ENCODE measurements around the gene PABPN1L. TPM values are rescaled to one million over a fixed set of nuclear protein-coding genes. Genes with fewer than 3 reads are reported as not detected.

PABPN1L gene
- total and polyA plus RNA-seq, 12 donors, result 0.22 to 3.3 (median 0.62) TPM; not detected in 4

DNA sequence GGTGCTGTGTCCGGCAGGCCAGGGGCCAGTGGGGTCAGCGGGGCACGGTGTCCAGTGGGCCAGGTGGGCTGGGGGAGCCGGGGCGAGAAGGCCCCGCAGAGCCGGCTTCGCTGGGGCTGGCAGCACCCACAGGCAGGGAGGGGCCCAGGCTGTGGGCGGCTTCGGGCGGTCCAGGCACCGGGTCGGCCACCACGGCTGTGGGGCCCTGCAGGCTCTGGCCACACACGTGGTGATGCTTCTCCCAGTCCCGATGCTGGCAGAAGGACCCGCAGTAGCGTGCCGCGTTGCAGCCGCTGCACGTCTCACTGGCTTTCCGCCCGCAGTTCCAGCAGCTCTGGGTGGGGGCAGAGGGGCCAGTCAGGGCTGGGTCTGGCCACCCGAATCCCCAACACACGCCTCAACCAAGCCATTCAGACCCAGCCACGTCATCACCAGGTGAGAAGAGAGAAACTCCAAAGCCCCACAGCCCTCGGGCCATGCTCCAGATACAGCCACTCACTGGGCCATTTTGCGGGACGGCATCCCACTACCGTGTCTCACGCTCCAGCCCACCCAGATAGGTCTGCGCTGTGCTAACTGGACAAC, 10.6 kb upstream of the PABPN1L start:
- no peak overlapping the region for H3K4me3 ChIP-seq
- DNase-seq, result no peak
- no peaks in the 10 kb centered on the region for H3K4me1 ChIP-seq (replicated peaks in 1 of 2)
- no peaks in the 10 kb centered on the region for H3K9me3 ChIP-seq (replicated peaks in 1 of 3)
- TF ChIP-seq, protein P1, sequence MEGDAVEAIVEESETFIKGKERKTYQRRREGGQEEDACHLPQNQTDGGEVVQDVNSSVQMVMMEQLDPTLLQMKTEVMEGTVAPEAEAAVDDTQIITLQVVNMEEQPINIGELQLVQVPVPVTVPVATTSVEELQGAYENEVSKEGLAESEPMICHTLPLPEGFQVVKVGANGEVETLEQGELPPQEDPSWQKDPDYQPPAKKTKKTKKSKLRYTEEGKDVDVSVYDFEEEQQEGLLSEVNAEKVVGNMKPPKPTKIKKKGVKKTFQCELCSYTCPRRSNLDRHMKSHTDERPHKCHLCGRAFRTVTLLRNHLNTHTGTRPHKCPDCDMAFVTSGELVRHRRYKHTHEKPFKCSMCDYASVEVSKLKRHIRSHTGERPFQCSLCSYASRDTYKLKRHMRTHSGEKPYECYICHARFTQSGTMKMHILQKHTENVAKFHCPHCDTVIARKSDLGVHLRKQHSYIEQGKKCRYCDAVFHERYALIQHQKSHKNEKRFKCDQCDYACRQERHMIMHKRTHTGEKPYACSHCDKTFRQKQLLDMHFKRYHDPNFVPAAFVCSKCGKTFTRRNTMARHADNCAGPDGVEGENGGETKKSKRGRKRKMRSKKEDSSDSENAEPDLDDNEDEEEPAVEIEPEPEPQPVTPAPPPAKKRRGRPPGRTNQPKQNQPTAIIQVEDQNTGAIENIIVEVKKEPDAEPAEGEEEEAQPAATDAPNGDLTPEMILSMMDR (IDR thresholded peaks at IDR 0.05), result no peak
- no peak for TF ChIP-seq POLR2A (IDR thresholded peaks at IDR 0.05)
- H3K27ac ChIP-seq, result no peak overlapping the region
- H3K36me3 ChIP-seq (replicated peaks in 1 of 2), result no peaks in the 10 kb centered on the region
- no peaks in the 10 kb centered on the region for H3K27me3 ChIP-seq
- intact Hi-C loops (cut with DNase I), result no loop called here
- WGBS, 4 donors, result 87 to 90% (median 89%) methylated on average over 3 to 33 of the region's 33 CpGs

DNA sequence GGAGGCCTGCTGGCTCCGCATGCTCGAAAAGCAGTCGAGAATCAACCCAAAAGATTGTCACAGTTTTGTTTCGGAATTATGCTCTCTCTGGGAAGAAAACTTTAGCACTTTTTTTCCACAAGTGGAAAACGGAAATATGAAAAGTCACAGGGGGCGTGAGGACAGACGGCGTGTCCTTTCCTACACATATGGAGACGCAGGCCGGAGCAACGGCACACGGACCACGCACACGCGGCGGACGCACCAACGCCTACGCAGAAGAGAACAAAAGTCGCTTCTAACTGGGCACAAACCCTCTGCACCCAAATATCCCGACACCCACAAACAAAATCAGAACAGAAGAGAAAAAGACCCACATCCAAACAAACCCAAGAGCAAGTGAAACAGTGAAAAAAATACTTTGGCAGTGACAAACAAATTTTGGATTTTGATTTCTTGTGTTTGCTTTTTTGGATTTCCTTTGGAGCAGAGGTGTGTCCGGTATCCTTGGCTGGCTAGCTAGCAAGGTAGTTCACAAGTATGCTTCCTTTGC, 9.3 kb upstream of the PABPN1L start:
- no peak for TF ChIP-seq POLR2A (IDR thresholded peaks at IDR 0.05)
- TF ChIP-seq, protein P1 (IDR thresholded peaks at IDR 0.05), result no peak

DNA sequence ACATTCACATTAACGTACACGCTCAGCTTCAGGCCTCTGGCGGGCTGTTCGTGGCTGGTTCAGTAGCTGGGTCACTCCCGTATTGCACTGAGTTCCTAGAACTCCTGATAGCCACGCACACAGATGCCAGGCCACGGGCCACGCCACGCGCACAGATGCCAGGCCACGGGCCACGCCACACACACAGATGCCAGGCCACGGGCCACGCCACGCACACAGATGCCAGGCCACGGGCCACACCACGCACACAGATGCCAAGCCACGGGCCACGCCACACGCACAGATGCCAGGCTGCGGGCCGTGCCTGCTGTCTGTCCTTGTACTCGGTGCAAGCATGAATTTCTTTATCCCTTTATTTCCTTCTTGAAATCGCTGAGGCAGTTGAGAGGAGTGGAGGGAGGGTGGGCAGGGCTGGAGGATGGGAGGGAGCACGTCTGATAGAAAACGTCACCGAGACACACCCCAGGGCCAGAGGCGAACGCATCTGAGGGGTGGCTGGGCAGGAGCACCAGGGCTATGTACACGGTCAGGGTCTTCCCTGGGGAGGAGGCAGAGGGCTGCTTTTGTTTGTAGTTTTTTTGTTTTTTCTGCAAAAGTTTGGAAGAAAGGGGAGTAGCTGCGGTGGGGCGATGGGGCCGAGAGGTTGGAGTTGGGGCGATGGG, 8.6 kb upstream of the PABPN1L start:
- Histone ChIP-seq H3K9me3 (replicated peaks in 1 of 3) (no peaks in the 10 kb centered on the region), H3K4me3 (no peak overlapping the region), H3K36me3 (replicated peaks in 1 of 2) (no peaks in the 10 kb centered on the region), H3K27ac (no peak overlapping the region), H3K4me1 (replicated peaks in 1 of 2) (no peaks in the 10 kb centered on the region), H3K27me3 (no peaks in the 10 kb centered on the region)
- no peak for DNase-seq
- WGBS, 4 donors, result 91 to 95% (median 94%) methylated on average over 29 to 34 of the region's 34 CpGs
- intact Hi-C loops (cut with DNase I), result no loop called here
- no peak for TF ChIP-seq POLR2A (IDR thresholded peaks at IDR 0.05)
- TF ChIP-seq, protein P1 (IDR thresholded peaks at IDR 0.05), result no peak

More for the DNA sequence above, 9.3 kb upstream of the PABPN1L start:
- intact Hi-C loops (cut with DNase I), result no loop called here
- DNase-seq, result no peak
- Histone ChIP-seq H3K27ac (no peak overlapping the region), H3K36me3 (replicated peaks in 1 of 2) (no peaks in the 10 kb centered on the region), H3K9me3 (replicated peaks in 1 of 3) (no peaks in the 10 kb centered on the region), H3K27me3 (no peaks in the 10 kb centered on the region), H3K4me3 (no peak overlapping the region), H3K4me1 (replicated peaks in 1 of 2) (no peaks in the 10 kb centered on the region)
- 88 to 95% (median 94%) methylated on average over 22 of the region's 22 CpGs for WGBS, 4 donors

DNA sequence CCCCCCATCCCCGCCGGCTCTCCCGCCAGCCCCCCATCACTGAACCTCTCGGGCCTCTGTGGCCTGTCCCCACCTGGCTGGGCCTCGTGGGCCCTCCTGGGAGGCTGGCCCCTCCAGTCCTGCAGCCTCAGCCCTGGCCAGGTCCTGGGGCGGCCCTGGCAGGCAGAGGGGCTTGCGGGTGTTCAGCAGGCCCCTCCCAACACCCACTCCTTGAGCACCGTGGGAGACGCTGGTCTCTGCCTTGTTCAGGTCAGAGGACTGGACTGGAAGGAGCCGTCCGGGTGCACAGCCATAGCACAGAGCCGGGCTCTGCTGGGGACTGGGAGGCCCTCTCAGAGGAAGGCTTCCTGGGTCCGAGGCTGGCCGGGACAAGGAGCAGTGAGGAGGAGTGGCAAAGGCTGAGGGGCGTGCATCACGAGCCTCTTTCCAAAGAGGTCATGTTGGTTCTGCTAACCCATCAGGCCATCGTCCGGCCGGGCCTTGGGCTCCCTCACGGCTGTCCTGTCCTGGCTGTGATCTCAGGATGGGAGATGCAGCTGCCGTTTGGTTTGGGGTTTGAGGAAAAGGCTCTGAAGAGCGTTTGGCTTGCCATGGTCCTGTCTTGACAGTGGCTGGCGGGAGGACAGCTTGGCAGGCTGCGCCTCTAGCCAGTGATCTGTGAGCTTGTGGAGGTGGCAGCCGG, 6.3 kb upstream of the PABPN1L start:
- 78 to 88% (median 83%) methylated on average over 6 to 25 of the region's 25 CpGs for WGBS, 4 donors
- Histone ChIP-seq H3K27ac (no peak overlapping the region), H3K27me3 (no peaks in the 10 kb centered on the region), H3K4me3 (no peak overlapping the region), H3K36me3 (replicated peaks in 1 of 2) (no peaks in the 10 kb centered on the region), H3K9me3 (replicated peaks in 1 of 3) (no peaks in the 10 kb centered on the region), H3K4me1 (replicated peaks in 1 of 2) (peaks cover 0 to 4% of the 10 kb centered on the region in 2 donors)
- no peak for DNase-seq
- TF ChIP-seq, protein P1 (IDR thresholded peaks at IDR 0.05), result no peak
- TF ChIP-seq POLR2A (IDR thresholded peaks at IDR 0.05), result no peak
- intact Hi-C loops (cut with DNase I), result no loop called here

Measured in adrenal gland (tissue), 12 donors.